HCT116 (cell line): ENCODE measurements around the gene AVL9. TPM values are rescaled to one million over a fixed set of nuclear protein-coding genes. Genes with fewer than 3 reads are reported as not detected.

ENCODE experiments used
- ATAC-seq: fragments of 200-7000 bp; cut with Tn5 transposase; 2 replicates; pipeline ENCODE4 v1.9.1; 2020; ENCODE audit warnings: mild to moderate bottlenecking, moderate library complexity
- BruUV-seq: library from RNA; stranded (reverse); fragments of 400-500 nt; replicated peaks from 2 replicates; lab custom pipeline; 2021; lab: Mats Ljungman, UMichigan
- CTCF ChIA-PET: fragments of 300-600 bp; sonication (Branson Sonifier 250); formaldehyde crosslinking; loops from one replicate; lab custom pipeline; 2021; ENCODE audit warnings: antibody characterized with exemption; lab: Charles Lee
- POLR2A ChIA-PET: fragments of 300-600, 350-600 bp; sonication (Branson Sonifier 250); formaldehyde crosslinking; loops from one replicate; lab custom pipeline; 2021; ENCODE audit warnings: antibody characterized with exemption; lab: Charles Lee
- RAD21 ChIA-PET, 2 experiments: fragments of 300-600 bp; sonication (Branson Sonifier 250); formaldehyde crosslinking; loops; one replicate each; lab custom pipeline; 2023; ENCODE audit warnings: low total read pairs in 2 of 2; ENCODE audit not compliant: uncharacterized antibody in 2 of 2, unreplicated experiment in 2 of 2, low non-redundant PET in 1 of 2; lab: Charles Lee
- DNase-seq: peaks from one replicate; pipeline ENCODE4 v3.0.0-alpha.2; 2010; ENCODE audit warnings: low read depth, low spot score
- H2AFZ ChIP-seq: fragments of 200-600 bp; shearing (Covaris generic), sonication (generic); 2 replicates; pipeline ENCODE4 v1.6.1; 2017; ENCODE audit warnings: low read depth, mixed run types, mixed read lengths, antibody characterized with exemption, low read length; ENCODE audit not compliant: poor library complexity, severe bottlenecking
- H3K27ac ChIP-seq: 2 replicates; pipeline ENCODE4 v1.5.1; 2012; ENCODE audit warnings: low read depth, low read length
- H3K27me3 ChIP-seq: fragments of 200-600 bp; sonication (generic); 2 replicates; pipeline ENCODE4 v1.6.1; 2016; ENCODE audit warnings: mixed run types, low read length, mixed read lengths; ENCODE audit not compliant: insufficient read depth
- H3K36me3 ChIP-seq, 2 experiments: fragments of 200-500 bp in 1 of 2; fragments of 200-600 bp in 1 of 2; sonication (Bioruptor generic) in 1 of 2; sonication (generic) in 1 of 2; 2 replicates each; pipeline versions ENCODE4 v1.5.1 to v1.6.1; 2014 to 2016; ENCODE audit warnings: low read length in 2 of 2, inconsistent platforms in 1 of 2, mixed read lengths in 1 of 2, mixed run types in 1 of 2; ENCODE audit not compliant: insufficient read depth in 2 of 2, control insufficient read depth in 1 of 2
- H3K4me1 ChIP-seq, 2 experiments: fragments of 200-600 bp in 1 of 2; sonication (generic) in 1 of 2; 2 replicates each; pipeline versions ENCODE4 v1.5.1 to v1.6.1; 2012 to 2017; ENCODE audit warnings: low read length in 2 of 2, inconsistent platforms in 1 of 2, mild to moderate bottlenecking in 1 of 2, mixed read lengths in 1 of 2, mixed run types in 1 of 2, moderate library complexity in 1 of 2; ENCODE audit not compliant: insufficient read depth in 2 of 2, control insufficient read depth in 1 of 2
- H3K4me2 ChIP-seq: fragments of 200-600 bp; sonication (generic); 2 replicates; pipeline ENCODE4 v1.6.1; 2017; ENCODE audit warnings: mixed run types, low read length, mixed read lengths
- H3K4me3 ChIP-seq, 2 experiments: fragments of 200-600 bp in 1 of 2; sonication (generic) in 1 of 2; replicated peaks in 1 of 2; 2 replicates each; pipeline ENCODE4 v1.5.1; 2011 to 2016; ENCODE audit warnings: low read length in 2 of 2, control low read depth in 1 of 2, low read depth in 1 of 2, mild to moderate bottlenecking in 1 of 2, mixed read lengths in 1 of 2, mixed run types in 1 of 2
- H3K79me2 ChIP-seq: fragments of 200-600 bp; sonication (generic); 2 replicates; pipeline ENCODE4 v1.6.1; 2017; ENCODE audit warnings: mild to moderate bottlenecking, mixed run types, low read length, moderate library complexity, mixed read lengths; ENCODE audit not compliant: insufficient read depth
- H3K9ac ChIP-seq: fragments of 200-600 bp; sonication (generic); 2 replicates; pipeline ENCODE4 v1.6.1; 2016; ENCODE audit warnings: low read length, mixed read lengths
- H3K9me2 ChIP-seq: fragments of 200-600 bp; sonication (generic), shearing (Covaris generic); 2 replicates; pipeline ENCODE4 v1.6.1; 2017; ENCODE audit warnings: mixed run types, mild to moderate bottlenecking, moderate library complexity; ENCODE audit not compliant: insufficient read depth
- H3K9me3 ChIP-seq, 2 experiments: fragments of 200-500 bp in 1 of 2; fragments of 200-600 bp in 1 of 2; sonication (Bioruptor generic) in 1 of 2; sonication (generic) in 1 of 2; 2 replicates each; pipeline ENCODE4 v1.6.1; 2014 to 2017; ENCODE audit warnings: low read length in 2 of 2, mixed read lengths in 2 of 2, inconsistent platforms in 1 of 2, low read depth in 1 of 2, mild to moderate bottlenecking in 1 of 2, mixed run types in 1 of 2, moderate library complexity in 1 of 2; ENCODE audit not compliant: control insufficient read depth in 1 of 2, insufficient read depth in 1 of 2
- H4K20me1 ChIP-seq: fragments of 200-600 bp; sonication (generic), shearing (Covaris generic); 2 replicates; pipeline ENCODE4 v1.6.1; 2017; ENCODE audit warnings: mixed run types, mild to moderate bottlenecking, moderate library complexity; ENCODE audit not compliant: insufficient read depth
- CBX3 ChIP-seq: IDR thresholded peaks from 2 replicates; pipeline ENCODE4 v1.6.1; 2012; ENCODE audit warnings: low read depth
- ELF1 ChIP-seq: IDR thresholded peaks from 2 replicates; pipeline ENCODE4 v1.6.1; 2012; ENCODE audit warnings: low read depth, borderline replicate concordance
- EZH2 ChIP-seq: fragments of 200-600 bp; sonication (generic); IDR thresholded peaks from 2 replicates; pipeline ENCODE4 v1.6.1; 2017; ENCODE audit warnings: antibody characterized with exemption, mixed run types
- EZH2phosphoT487 ChIP-seq: fragments of 200-600 bp; IDR thresholded peaks from 2 replicates; pipeline ENCODE4 v1.6.1; 2018; ENCODE audit warnings: antibody characterized with exemption, borderline replicate concordance
- FOSL1 ChIP-seq: IDR thresholded peaks from 2 replicates; pipeline ENCODE4 v1.6.1; 2012; ENCODE audit warnings: low read depth
- JUND ChIP-seq: IDR thresholded peaks from 2 replicates; pipeline ENCODE4 v1.6.1; 2012
- POLR2A ChIP-seq: IDR thresholded peaks from 2 replicates; pipeline ENCODE4 v1.7.0; 2011; ENCODE audit warnings: borderline replicate concordance; ENCODE audit not compliant: insufficient read depth, insufficient read length; ENCODE audit errors: extremely low read depth
- POLR2AphosphoS5 ChIP-seq: IDR thresholded peaks from 2 replicates; pipeline ENCODE4 v1.6.1; 2011; ENCODE audit warnings: mild to moderate bottlenecking, low read depth, low read length, moderate library complexity
- RAD21 ChIP-seq: IDR thresholded peaks from 2 replicates; pipeline ENCODE4 v1.6.1; 2012; ENCODE audit warnings: low read depth, mild to moderate bottlenecking
- SIN3A ChIP-seq: IDR thresholded peaks from 2 replicates; pipeline ENCODE4 v1.6.1; 2012; ENCODE audit warnings: low read depth
- SP1 ChIP-seq: IDR thresholded peaks from 2 replicates; pipeline ENCODE4 v1.6.1; 2012; ENCODE audit warnings: low read depth
- SRF ChIP-seq: IDR thresholded peaks from 2 replicates; pipeline ENCODE4 v1.6.1; 2012; ENCODE audit warnings: low read depth
- TCF7L2 ChIP-seq: IDR thresholded peaks from 2 replicates; pipeline ENCODE4 v1.7.0; 2011; ENCODE audit warnings: borderline replicate concordance, inconsistent platforms; ENCODE audit not compliant: insufficient read depth, insufficient read length; ENCODE audit errors: extremely low read depth
- YY1 ChIP-seq: IDR thresholded peaks from 2 replicates; pipeline ENCODE4 v1.6.1; 2011; ENCODE audit warnings: low read length, low read depth, moderate library complexity, mild to moderate bottlenecking; ENCODE audit not compliant: insufficient replicate concordance; ENCODE audit errors: extremely low read depth
- ZFX ChIP-seq: fragments of 450-650 bp; IDR thresholded peaks from 2 replicates; pipeline ENCODE4 v1.6.1; 2017
- intact Hi-C: fragments of 100-400 bp; cut with micrococcal nuclease; formaldehyde crosslinking; loops from 2 replicates; pipeline ENCODE4 v1.10.0; 2022
- total RNA-seq: library from RNA; stranded (reverse); gene quantifications from one replicate; pipeline ENCODE4 v1.2.1, GENCODE V29; 2021; ENCODE audit not compliant: unreplicated experiment
- TF ChIP-seq, protein P1 (sequence below): IDR thresholded peaks from 2 replicates; pipeline ENCODE4 v1.6.1; 2012
- TF ChIP-seq, protein P2 (sequence below): IDR thresholded peaks from 2 replicates; pipeline ENCODE4 v1.6.1; 2011; ENCODE audit warnings: mild to moderate bottlenecking, low read length, moderate library complexity; ENCODE audit not compliant: insufficient replicate concordance; ENCODE audit errors: extremely low read depth
- TF ChIP-seq, protein P3 (sequence below), 3 experiments: fragments of 200-600 bp in 1 of 3; sonication (generic) in 1 of 3; IDR thresholded peaks in 2 of 3; conservative IDR thresholded peaks in 1 of 3; 2 replicates each; pipeline ENCODE4 v1.5.1; 2012 to 2017; ENCODE audit warnings: low read depth in 2 of 3, low read length in 2 of 3, antibody characterized with exemption in 1 of 3, borderline replicate concordance in 1 of 3, control low read depth in 1 of 3, mild to moderate bottlenecking in 1 of 3, mixed read lengths in 1 of 3, mixed run types in 1 of 3, moderate library complexity in 1 of 3; ENCODE audit not compliant: insufficient read depth in 1 of 3
- TF ChIP-seq, protein P4 (sequence below): IDR thresholded peaks from 2 replicates; pipeline ENCODE4 v1.6.1; 2012
- TF ChIP-seq, protein P5 (sequence below): IDR thresholded peaks from 2 replicates; pipeline ENCODE4 v1.6.1; 2012; ENCODE audit warnings: low read depth

AVL9 gene
- total RNA-seq, 1 experiment from 2014 or later = 89.0 TPM

DNA sequence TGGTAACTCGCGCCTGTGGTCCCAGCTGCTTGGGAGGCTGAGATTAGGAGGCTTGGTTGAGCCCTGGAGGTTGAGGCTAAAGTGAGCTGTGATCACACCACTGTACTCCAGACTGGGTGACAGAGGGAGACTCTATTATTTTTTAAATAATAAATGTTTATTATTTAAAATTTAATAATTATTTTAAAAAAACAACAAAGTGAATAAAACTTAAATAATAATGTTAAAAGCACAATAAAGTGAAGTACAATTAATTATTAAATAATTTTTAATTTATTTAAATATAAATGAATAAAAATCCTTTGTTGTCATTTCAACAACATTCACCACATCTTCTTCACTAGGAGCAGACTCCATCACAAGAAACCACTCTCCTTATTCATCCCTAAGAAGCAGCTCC lies 64.8 kb downstream of the AVL9 start:
- peaks cover 16 to 21% of the 10 kb centered on the region in 2 experiments; a peak in 3 of 4 replicates for H3K36me3 ChIP-seq
- intact Hi-C loops = no loop called here
- H3K27me3 ChIP-seq = no peaks in the 10 kb centered on the region
- ATAC-seq = no peak
- ChIA-PET POLR2A (no interaction called here), CTCF (no interaction called here)
- no peak overlapping the region for H2AFZ ChIP-seq
- H3K4me2 ChIP-seq = no peak overlapping the region
- H3K4me3 ChIP-seq = no peak overlapping the region
- H3K9ac ChIP-seq = no peak overlapping the region
- DNase-seq = no peak
- no peaks in the 10 kb centered on the region for H3K9me3 ChIP-seq
- no peaks in the 10 kb centered on the region for H3K9me2 ChIP-seq
- no peak overlapping the region for H3K27ac ChIP-seq
- no peaks in the 10 kb centered on the region for H3K79me2 ChIP-seq
- no peaks in the 10 kb centered on the region for H4K20me1 ChIP-seq
- no TSS peak for BruUV-seq
- TF ChIP-seq TCF7L2 (no peak), POLR2AphosphoS5 (no peak), ELF1 (no peak), SIN3A (no peak), SP1 (no peak), RAD21 (no peak), EZH2phosphoT487 (no peak), ZFX (no peak), JUND (no peak), CBX3 (no peak), YY1 (no peak), SRF (no peak), FOSL1 (no peak), EZH2 (no peak), POLR2A (no peak)
- TF ChIP-seq, protein P1, sequence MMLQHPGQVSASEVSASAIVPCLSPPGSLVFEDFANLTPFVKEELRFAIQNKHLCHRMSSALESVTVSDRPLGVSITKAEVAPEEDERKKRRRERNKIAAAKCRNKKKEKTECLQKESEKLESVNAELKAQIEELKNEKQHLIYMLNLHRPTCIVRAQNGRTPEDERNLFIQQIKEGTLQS = no peak
- TF ChIP-seq, protein P2, sequence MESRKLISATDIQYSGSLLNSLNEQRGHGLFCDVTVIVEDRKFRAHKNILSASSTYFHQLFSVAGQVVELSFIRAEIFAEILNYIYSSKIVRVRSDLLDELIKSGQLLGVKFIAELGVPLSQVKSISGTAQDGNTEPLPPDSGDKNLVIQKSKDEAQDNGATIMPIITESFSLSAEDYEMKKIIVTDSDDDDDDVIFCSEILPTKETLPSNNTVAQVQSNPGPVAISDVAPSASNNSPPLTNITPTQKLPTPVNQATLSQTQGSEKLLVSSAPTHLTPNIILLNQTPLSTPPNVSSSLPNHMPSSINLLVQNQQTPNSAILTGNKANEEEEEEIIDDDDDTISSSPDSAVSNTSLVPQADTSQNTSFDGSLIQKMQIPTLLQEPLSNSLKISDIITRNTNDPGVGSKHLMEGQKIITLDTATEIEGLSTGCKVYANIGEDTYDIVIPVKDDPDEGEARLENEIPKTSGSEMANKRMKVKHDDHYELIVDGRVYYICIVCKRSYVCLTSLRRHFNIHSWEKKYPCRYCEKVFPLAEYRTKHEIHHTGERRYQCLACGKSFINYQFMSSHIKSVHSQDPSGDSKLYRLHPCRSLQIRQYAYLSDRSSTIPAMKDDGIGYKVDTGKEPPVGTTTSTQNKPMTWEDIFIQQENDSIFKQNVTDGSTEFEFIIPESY = no peak
- TF ChIP-seq, protein P3, sequence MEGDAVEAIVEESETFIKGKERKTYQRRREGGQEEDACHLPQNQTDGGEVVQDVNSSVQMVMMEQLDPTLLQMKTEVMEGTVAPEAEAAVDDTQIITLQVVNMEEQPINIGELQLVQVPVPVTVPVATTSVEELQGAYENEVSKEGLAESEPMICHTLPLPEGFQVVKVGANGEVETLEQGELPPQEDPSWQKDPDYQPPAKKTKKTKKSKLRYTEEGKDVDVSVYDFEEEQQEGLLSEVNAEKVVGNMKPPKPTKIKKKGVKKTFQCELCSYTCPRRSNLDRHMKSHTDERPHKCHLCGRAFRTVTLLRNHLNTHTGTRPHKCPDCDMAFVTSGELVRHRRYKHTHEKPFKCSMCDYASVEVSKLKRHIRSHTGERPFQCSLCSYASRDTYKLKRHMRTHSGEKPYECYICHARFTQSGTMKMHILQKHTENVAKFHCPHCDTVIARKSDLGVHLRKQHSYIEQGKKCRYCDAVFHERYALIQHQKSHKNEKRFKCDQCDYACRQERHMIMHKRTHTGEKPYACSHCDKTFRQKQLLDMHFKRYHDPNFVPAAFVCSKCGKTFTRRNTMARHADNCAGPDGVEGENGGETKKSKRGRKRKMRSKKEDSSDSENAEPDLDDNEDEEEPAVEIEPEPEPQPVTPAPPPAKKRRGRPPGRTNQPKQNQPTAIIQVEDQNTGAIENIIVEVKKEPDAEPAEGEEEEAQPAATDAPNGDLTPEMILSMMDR (IDR thresholded peaks at IDR 0.05 in 2 of 3, conservative IDR thresholded peaks at IDR 0.05 in 1 of 3; ENCODE audit: borderline replicate concordance in 1 of 3, insufficient read depth in 1 of 3, low read depth in 2 of 3, low read length in 2 of 3) = no peak
- TF ChIP-seq, protein P4, sequence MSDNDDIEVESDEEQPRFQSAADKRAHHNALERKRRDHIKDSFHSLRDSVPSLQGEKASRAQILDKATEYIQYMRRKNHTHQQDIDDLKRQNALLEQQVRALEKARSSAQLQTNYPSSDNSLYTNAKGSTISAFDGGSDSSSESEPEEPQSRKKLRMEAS = no peak
- TF ChIP-seq, protein P5, sequence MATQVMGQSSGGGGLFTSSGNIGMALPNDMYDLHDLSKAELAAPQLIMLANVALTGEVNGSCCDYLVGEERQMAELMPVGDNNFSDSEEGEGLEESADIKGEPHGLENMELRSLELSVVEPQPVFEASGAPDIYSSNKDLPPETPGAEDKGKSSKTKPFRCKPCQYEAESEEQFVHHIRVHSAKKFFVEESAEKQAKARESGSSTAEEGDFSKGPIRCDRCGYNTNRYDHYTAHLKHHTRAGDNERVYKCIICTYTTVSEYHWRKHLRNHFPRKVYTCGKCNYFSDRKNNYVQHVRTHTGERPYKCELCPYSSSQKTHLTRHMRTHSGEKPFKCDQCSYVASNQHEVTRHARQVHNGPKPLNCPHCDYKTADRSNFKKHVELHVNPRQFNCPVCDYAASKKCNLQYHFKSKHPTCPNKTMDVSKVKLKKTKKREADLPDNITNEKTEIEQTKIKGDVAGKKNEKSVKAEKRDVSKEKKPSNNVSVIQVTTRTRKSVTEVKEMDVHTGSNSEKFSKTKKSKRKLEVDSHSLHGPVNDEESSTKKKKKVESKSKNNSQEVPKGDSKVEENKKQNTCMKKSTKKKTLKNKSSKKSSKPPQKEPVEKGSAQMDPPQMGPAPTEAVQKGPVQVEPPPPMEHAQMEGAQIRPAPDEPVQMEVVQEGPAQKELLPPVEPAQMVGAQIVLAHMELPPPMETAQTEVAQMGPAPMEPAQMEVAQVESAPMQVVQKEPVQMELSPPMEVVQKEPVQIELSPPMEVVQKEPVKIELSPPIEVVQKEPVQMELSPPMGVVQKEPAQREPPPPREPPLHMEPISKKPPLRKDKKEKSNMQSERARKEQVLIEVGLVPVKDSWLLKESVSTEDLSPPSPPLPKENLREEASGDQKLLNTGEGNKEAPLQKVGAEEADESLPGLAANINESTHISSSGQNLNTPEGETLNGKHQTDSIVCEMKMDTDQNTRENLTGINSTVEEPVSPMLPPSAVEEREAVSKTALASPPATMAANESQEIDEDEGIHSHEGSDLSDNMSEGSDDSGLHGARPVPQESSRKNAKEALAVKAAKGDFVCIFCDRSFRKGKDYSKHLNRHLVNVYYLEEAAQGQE = no peak
- TF ChIP-seq, all 23 proteins: peak for 0
- H3K4me1 ChIP-seq = no peaks in the 10 kb centered on the region
- RAD21 ChIA-PET = no interaction called here
